ENCODE results near the gene CTU2.

- TF ChIP-seq CTCF (IDR thresholded peaks at IDR 0.05) (no peak), POLR2A (IDR thresholded peaks at IDR 0.05) (no peak)
Observed at GRCh38 chr16:88736496-88736895, 30.2 kb downstream of the CTU2 start.
